NCI-H128 (cell line): ENCODE data around the gene MAPRE2.

Source experiments
- DNase-seq: peaks from one replicate; lab custom pipeline; 2025; ENCODE audit not compliant: unreplicated experiment; lab: John Stamatoyannopoulos, UW

MAPRE2 gene

DNA sequence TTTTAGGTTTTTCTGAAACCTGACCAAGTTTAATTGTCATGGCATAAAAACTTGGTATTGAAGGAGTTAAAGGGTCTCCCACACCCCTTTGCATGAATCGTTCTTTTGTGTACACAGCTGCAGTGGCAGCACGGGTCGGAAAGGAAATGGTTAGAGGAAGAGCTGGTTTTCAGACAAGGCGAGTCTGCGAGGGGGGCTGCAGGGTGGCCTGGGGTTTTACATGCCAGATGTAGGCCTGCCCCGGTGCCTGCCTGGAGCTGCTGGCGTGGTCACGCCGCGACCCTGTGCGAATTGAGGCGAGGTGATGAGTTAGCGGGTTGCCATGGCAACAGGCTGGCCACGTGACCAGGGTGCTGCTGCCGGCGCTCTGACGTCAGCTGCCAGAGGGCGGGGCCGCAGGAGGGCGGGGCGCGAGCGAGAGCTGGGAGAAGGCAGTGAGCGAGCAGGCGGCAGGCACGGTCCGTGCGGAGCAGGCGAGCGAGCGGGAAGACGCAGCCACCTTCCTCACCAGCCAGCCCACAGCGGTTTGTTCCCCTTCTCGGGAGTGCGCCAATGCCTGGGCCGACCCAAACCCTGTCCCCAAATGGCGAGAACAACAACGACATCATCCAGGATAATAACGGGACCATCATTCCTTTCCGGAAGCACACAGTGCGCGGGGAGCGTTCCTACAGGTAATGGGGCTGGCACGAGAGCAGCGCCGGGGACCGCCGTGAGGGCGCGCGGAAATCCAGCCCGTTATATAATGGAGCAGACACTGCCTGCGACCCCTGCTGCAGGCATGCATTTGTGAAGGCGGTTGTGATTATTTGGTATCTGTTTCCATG, at the start of gene MAPRE2:
Gene MAPRE2, plus strand, starts transcription at position 426 of the 827 bp plus-strand sequence. Its CDS starts 127 bp downstream, at position 553.
- DNase-seq = peak; percentile 98

DNA sequence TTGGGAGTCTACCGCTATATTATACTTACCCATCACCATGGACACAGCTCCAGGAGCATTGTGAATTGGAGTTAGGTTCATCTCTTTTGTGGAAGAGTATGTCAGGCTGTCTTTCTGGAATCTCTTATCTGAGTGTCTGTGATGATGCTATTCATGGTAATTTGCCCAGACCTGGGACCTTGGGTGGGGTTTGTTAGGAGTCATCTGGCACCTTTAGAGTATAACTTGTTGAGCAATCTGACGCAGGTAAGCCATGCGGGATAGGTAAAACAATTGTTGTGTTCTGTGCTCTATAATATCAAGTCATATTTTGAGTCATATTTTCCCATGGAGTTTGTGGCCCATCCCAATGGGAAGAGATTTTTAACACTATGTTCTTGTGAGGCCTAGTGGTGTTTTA, 49.7 kb upstream of the MAPRE2 start:
- no peak for DNase-seq

DNA sequence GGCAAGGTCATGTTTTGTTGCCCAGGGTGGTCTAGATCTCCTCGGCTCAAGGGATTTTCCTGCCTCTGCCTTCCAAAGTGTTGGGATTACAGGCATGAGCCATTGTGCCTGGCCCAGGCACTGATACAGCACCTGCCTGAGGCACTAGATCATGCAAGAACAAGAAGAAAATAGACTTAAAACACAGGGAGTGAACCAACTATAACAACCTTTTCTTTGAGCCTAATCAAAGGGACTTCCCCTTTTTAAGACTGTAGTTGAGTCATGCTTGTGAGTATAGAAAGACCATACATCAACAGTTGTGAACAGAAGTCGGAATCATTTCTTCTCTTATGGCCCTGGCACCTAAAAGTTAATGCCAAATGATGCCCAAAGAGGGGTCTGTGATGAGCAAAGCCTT, 47.9 kb upstream of the MAPRE2 start:
- no peak for DNase-seq

DNA sequence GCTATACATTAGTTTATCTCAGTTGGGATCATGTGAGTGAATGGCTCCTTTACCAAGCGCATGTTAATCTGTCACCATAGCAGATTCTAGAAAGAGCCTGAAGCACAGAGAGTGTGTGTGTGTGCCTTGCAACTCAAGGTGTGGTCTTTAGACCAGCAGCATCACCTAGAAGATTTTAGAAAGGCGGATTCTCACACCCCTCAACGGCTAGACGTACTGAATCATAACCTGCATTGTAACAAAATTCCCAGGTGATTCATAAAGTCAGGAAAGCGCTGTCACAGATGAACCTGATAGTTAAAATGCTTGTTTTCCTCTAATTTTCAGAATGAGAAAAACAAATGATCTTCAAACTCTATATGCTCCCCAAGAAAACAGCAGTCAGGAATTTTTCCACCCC, 45.5 kb upstream of the MAPRE2 start:
- no peak for DNase-seq

DNA sequence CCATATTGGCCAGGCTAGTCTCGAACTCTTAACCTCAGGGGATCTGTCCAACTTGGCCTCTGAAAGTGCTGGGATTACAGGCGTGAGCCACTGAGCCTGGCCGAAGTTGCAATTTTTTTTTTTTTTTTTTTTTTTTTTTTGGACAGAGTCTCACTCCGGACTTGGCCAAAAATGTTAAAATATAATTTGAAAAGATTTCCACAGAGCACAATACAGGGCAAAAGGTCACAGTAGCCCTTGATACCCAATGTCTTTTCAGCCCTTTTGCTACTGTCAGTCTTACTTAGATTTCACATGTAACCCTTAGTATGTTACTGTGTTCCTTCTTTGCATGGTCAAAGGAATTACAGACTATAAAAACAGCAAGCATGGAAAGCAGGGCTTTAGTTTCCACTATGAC, 42.6 kb upstream of the MAPRE2 start:
- DNase-seq = no peak

DNA sequence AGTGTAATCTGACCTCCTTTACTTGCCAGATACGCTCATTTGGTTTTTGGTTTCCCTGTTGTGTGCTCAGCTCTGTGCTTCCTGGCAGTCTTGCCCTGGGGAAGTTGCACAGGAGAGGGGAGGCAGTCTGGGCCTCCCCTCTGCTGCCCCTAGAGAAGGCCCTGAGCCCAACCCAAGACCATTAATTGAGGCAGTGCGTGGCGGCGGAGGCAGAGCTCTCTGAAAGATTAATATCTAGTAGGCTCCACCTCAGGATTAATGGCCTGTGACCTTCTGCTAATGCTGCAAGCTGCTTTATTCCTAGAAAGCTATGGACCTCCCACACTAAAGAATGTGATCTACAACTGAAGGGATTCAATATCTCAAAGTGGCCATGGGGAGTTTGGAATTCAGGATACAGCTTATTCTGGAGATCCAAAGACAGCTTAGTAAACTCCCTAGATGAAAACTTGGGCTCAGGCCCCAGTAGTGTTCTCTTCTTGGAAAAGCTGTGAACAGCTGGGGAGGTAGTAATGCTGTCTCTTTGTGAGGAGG, 41.4 kb upstream of the MAPRE2 start:
- DNase-seq = no peak

DNA sequence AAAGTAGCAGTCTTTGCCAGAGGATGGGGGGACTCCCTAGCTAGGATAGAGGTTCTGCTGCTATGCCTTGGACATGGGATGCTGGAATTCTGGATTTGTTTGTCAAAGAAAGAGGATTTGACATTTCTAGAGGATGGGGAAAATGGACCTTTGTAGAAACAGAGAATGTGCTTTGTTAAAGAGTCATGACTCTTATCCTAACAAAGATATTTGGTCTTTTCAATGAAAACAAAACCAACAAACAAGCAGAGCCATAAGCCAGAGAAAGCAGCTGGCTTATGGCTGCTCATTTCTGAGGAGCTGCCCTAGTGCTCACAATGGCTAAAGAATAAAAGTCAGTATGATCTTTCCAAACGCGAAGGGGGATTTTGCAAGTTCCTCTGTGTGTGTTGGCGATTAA, 40.8 kb upstream of the MAPRE2 start:
- DNase-seq = no peak

DNA sequence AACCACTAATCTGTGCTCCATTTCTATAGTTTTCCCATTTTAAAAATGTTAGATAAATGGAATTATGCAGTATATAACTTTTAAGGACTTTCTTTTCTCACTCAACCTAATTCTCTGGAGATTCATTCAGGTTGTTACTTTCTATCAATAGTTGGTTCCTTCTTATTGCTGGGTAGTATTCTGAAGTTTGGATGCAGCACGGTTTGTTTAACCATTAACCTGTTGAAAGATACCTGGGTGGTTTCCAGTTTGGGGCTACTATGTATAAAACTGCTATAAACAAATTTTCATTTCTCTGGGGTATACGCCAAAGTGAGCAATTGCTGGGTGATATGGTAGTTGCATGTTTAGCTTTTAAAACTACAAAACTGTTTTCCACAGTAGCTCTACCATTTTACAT, 39.1 kb upstream of the MAPRE2 start:
- no peak for DNase-seq

DNA sequence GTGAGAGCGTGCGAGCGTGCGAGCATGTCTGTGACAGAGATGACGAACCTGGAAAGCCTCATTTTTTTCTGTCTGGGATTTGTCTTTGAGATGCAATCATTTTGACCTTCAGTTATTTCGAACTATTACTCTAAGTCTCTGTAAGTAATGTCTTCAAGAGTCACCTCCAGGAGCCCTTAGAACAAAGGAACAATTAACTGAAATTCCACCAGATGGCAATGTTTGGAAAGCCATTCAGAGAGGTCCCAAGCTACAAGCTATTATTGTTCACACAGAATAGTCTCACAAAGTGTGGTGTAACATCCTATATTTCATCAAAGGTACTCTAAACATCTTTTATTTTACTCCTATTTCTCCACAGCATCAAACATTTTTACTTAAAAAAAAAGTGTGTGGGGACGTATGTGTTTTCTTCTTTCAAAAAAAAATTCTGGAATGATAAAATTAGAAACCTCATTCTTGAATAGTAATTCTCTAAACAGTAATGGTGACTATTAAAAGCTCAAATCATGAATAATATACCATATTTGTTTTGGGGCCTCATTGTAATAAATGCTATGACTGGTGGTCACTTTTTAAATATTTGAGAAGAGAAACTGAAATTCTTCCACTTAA, 35.1 kb upstream of the MAPRE2 start:
- DNase-seq = peak; percentile 50

DNA sequence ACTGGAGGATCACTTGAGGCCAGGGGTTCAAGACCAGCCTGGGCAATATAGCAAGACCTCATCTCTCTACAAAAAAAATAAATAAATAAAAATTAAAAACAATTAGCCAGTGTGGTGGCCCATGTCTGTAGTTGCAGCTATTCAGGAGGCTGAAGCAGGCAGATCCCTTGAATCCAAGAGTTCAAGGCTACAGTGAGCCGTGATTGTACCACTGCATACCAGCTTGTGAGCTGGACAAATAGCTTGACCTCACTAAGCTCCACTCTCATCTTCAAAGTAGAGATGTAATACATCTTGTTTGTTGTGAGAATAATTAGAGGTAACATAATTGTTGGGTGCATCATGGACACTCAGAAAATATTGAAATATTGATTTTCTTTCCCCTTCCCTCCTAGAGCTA, 31.1 kb upstream of the MAPRE2 start:
- no peak for DNase-seq

DNA sequence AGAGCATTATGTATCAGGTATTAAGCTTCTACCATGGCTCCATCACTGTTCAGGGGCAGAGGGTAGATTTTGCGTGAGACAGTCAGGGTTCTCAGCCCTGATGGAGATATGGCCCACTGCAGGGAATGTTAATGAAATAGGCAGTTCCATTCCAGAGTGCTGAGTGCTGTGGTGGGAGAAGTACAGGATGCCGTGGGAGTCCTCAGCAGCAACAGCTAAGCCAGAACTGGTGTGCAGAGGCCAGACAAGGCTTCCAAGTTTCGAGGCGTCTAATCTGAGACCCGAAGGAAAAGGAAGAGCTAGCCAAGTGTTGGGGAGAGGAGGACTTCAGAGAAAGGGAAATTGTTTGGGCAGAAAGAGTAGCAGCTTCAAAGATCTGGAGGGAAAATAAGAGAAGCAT, 30.2 kb upstream of the MAPRE2 start:
- no peak for DNase-seq

DNA sequence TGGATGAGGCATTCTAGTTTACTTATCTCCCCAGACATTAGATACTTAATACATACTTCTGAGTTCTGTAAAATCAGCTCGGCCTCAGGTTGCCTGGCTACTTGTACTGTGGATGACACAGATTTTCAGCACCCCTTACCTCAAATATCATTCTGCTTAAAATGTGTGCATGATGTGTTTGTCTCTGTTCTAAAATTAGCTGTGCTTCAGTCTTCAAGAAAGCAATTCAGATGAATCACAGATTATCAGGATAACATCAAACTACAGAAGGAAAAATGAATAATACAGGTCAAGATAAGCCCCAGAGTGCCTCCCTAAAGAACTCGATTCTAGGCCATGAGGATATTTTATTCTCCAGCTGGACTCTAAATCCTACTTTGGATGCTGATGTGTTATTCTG, 21.3 kb upstream of the MAPRE2 start:
- DNase-seq = no peak

DNA sequence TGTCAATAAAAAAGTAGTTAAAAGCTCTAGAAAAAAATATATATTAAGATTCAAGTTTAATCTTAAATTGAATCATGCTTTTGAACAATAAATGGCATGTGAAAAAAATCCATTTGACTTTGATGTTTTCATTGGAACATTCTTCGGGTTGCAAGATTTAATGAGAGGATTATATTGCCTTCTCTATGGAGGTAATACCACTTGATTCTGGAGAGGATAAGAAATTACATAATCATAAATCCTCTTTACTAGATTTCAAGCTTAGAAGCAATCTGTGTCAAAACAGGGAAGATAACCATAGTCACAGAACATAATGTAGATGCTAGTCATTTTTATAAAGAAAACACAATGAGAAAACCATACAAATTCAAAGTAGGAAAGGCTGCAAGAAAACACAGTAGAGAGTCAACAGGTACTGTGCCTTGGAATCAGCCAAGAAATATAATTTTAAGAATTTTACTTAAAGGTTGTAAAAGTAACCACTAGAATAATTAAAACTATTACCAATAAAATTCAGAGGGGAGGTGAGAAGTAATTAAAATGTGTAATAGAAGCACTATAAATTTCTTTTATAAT, 18.7 kb upstream of the MAPRE2 start:
- DNase-seq = no peak

DNA sequence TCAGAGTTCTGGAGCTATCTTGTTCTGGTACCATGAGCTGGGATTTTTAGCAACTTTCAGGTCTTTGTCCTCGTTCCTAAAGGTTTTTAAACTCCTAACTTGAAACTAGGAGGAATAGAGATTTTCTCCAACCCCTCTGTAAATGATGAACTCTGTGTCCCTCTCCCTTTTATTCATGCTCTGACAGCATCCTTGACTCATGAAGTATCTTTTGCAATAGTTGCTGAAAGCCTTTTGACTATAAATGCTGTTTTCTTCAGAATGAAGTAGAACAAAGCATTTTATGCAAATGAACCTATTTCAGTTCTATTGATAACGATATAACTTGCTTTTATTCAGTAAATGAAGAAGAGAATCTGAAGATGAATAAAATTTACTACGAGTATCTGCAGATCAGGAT, 17.0 kb upstream of the MAPRE2 start:
- no peak for DNase-seq

DNA sequence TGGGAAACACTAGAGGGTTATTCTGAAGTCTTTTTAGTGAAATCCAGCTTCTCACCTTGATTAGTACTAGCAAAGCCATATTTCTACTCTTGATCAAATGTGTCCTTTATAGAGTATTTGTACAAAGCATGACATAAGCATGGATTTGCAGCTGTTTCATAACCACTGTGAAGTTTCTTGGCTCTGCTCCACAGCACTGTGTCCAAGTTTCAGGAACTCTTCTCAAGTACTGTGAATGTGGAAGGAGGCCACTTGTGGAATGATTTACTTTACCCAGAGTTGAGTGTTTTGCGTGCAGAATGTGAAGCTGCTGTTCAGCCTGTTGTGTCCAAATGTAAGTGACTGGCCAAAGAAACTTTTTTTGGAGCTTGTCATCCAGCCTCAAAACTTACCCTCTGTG, 16.2 kb upstream of the MAPRE2 start:
- no peak for DNase-seq

DNA sequence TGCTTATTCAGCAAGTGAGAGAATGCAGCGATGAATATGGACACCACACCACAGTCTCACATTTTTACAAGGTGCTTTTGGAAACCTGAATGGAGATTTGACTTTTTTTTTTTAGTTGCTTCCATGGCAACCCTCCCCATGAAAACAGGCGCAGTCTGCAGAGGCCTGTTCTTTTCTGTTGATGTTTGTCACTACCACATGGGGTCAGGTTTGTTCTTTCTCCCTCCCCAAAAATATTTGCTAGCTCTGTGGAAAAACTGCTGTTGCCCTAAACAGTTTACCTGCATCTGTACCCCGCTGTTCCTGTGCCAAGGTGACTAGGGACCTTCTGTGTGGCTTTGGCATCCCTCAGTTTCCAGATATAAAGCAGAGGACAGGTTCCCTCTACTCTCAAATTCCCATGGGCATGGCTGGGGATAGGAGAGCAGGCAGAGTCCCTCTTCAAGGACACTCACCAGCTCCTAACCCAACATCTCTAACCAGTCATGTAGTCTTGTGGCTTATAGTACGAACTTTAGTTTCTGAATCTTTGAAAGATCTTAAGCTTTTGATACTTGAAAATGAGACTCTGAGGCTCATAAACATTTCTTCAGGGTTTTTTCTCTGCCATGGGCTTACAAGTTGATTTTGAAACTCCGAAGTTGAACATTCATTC, 14.7 kb upstream of the MAPRE2 start:
- DNase-seq = no peak

DNA sequence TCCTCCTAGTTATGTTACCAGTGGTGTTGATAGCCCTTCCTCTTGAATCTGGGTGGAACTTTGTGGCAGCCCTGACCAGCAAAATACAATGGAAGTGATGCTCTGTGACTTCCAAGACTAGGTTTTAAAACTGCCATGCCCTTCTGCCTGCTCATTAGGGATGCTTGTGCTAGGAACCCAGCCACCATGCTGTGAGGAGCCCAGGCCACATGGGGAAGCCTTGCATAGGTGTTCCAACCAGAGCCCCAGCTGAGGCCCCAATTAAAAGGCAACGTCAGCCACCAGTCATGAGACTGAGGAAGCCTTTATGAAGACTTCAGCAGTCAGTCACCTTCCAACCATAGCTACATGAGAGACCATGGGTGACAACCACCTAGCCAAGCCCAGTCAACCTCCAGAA, 14.0 kb upstream of the MAPRE2 start:
- no peak for DNase-seq

DNA sequence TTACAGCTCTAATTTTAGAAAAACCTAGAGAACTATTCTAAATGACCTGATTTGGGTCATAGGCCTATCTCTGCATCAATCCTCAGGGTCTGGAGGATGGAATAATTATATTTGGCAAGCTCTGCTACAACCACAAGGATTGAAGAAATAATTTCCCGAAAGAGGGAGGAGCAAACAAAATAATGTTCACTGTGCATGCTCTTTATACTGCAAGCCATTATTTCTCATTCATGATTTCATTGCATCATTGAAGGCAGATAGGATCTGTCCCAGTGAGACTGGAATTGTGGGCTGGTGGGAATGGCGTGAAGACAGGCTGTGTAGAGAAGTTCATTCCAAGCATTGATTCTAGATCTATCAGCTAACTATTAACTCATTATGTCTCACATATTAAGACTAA, 12.7 kb upstream of the MAPRE2 start:
- no peak for DNase-seq

DNA sequence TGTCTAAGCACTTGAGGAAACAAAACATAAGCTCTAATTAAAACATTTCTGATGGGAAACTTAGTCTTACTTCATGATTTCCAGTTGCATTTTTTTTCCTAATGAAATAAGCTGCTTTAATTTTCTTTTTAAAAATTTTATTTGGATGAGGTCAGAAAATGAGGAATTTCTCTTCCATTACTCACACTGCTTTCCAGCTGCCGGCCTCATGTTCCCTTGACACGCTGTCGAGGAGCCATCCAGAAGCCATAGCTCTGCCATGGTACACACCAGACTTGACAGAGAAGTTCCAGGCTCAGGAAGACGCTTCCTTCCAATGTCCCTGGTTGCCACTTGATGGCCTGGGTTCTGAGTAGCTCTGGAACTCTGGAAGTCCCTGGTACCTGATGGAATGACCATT, 12.1 kb upstream of the MAPRE2 start:
- DNase-seq = no peak

DNA sequence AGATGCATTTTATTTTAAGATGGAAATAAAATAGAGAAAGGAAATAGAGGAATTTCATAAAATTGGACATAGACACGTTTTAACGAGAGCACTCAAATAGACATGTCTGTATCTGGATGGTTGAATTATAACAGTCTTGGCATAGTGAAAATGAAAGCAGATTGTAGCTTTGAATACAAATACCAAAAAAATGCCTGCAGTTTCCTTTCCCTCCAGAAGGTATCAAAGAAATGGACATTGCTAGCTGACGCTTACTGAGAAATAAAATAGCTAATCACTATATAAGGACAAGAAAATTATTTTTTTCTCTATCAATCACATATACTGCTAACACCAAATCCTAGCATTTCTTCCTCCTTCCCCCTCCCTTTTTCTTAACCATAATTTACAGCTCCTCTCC, 11.4 kb upstream of the MAPRE2 start:
- DNase-seq = no peak

DNA sequence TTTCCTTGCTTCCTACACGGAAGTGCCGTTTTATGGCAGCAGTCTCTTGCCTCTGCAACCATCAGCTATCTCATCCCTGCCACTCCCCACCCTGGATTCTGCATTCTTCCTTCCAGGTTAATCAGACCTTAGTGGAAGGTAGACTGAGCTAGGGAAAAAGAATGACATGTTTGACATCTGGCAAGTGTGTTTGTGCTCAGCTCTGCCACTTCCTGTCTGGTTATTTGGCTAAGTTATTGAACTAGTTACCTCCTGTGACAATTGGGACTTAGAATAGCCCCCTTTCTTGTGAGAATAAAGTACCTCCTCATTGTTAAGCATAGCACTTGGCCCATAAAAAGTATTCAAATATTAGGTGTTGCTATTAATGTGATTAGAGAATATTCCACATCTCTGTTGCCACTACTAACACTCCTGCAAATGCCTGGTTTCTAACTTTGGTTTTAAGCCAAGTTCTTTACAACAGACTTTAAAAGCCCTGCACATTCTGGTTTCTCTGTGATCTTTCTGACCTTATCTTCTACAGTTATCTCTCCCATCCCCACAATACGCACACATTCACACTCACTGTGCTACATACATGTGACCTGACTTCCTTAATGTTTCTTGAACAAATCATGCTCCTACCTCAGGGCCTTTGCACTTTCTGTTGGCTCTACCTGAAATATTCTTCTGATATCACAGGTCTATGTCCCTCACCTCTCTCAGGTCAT, 10.8 kb upstream of the MAPRE2 start:
- no peak for DNase-seq
